ENCODE results near the gene ATP6V0D1.

DNA sequence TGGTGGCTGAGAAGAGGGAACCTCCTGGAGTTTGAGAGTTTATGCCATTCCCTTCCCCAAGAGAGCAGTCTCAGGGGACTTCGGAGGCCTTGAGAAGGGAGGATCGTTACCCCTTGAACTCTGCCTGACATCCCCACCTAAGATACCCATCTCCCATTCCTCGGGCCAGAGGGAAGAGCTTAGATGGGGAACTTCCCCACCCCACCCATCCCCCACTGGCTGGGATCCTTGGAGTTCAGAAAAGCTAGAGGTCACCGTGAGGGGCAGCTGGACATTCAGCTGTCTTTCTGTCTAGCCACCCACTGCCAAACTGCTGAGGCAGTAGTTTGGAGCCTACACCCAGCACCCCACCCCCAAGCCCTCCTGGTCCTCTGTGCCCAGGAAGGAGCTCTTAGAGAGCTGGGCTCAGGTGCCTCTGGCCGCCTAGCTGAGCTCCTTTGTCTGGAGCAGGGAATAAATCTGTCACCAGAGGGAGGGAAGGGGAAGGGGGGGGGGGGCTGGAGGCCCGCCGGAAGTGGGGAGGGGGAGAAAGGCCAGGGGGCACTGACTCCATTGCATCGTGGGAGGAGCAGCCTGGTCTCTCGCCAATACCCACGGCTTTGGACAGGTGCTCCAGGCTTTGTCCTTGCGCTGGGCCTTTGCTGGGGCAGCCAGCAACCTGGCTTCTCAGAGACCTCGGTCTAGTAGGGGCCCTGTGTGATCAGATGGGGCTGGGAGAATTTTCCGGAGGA, 49.0 kb downstream of the ATP6V0D1 start:
- TF ChIP-seq POLR2A (IDR thresholded peaks at IDR 0.05; ENCODE audit: low read length) (no peak), GATA1 (IDR thresholded peaks at IDR 0.05; ENCODE audit: low read depth, low read length) (no peak)

Data from erythroblast (primary cell).